GM23338 (cell line): ENCODE data around the gene WDR33. TPM values are rescaled to one million over a fixed set of nuclear protein-coding genes. Genes with fewer than 3 reads are reported as not detected.

Experiments used
- ATAC-seq: fragments of 200-7000 bp; cut with Tn5 transposase; 3 replicates; pipeline ENCODE4 v1.9.1; 2020
- DNase-seq: peaks from one replicate; pipeline ENCODE4 v3.0.0-alpha.2; 2015; ENCODE audit warnings: low spot score
- H2AFZ ChIP-seq: fragments of 200-600 bp; sonication (generic); 2 replicates; pipeline ENCODE4 v1.8.0; 2016; ENCODE audit warnings: antibody characterized with exemption, mild to moderate bottlenecking, moderate library complexity
- H3F3A ChIP-seq: fragments of 200-600 bp; sonication (generic); replicated peaks from 2 replicates; pipeline ENCODE4 v1.8.0; 2017; ENCODE audit warnings: antibody characterized with exemption, mixed run types, low read depth
- H3K27ac ChIP-seq: fragments of 200-600 bp; sonication (generic); 2 replicates; pipeline ENCODE4 v1.6.1; 2016; ENCODE audit warnings: low read depth
- H3K27me3 ChIP-seq: fragments of 200-600 bp; sonication (generic); 2 replicates; pipeline ENCODE4 v1.8.0; 2016; ENCODE audit warnings: mild to moderate bottlenecking, mixed run types, moderate library complexity; ENCODE audit not compliant: insufficient read depth
- H3K36me3 ChIP-seq: fragments of 200-600 bp; sonication (generic); 2 replicates; pipeline ENCODE4 v1.8.0; 2016; ENCODE audit warnings: mild to moderate bottlenecking; ENCODE audit not compliant: insufficient read depth
- H3K4me1 ChIP-seq: fragments of 200-600 bp; sonication (generic); 2 replicates; pipeline ENCODE4 v1.8.0; 2016; ENCODE audit warnings: mild to moderate bottlenecking, moderate library complexity; ENCODE audit not compliant: insufficient read depth
- H3K4me2 ChIP-seq: fragments of 200-600 bp; sonication (generic); 2 replicates; pipeline ENCODE4 v1.7.1; 2017; ENCODE audit warnings: mixed run types
- H3K4me3 ChIP-seq: fragments of 200-600 bp; sonication (generic); 2 replicates; pipeline ENCODE4 v1.6.1; 2016; ENCODE audit warnings: mixed run types
- H3K79me2 ChIP-seq: fragments of 200-600 bp; sonication (generic); replicated peaks from 2 replicates; pipeline ENCODE4 v1.8.0; 2017; ENCODE audit warnings: mild to moderate bottlenecking; ENCODE audit not compliant: insufficient read depth
- H3K9me2 ChIP-seq: fragments of 200-600 bp; sonication (generic); 2 replicates; pipeline ENCODE4 v1.8.0; 2017; ENCODE audit not compliant: insufficient read depth
- H4K20me1 ChIP-seq: fragments of 200-600 bp; sonication (generic); replicated peaks from 2 replicates; pipeline ENCODE4 v1.8.0; 2017; ENCODE audit warnings: mild to moderate bottlenecking; ENCODE audit not compliant: insufficient read depth
- H3K27ac Mint-ChIP-seq: 2 replicates; pipeline ENCODE4 v1.8.0; 2020; ENCODE audit warnings: inconsistent platforms, mild to moderate bottlenecking, moderate library complexity, mixed read lengths
- H3K27me3 Mint-ChIP-seq: 3 replicates; pipeline ENCODE4 v1.8.0; 2022; ENCODE audit warnings: low read depth, mild to moderate bottlenecking, moderate library complexity, mixed read lengths, inconsistent platforms; ENCODE audit not compliant: insufficient read depth, poor library complexity
- H3K36me3 Mint-ChIP-seq: 3 replicates; pipeline ENCODE4 v1.8.0; 2021; ENCODE audit warnings: low read depth, mild to moderate bottlenecking, inconsistent platforms, moderate library complexity, mixed read lengths
- H3K4me1 Mint-ChIP-seq: 3 replicates; pipeline ENCODE4 v1.8.0; 2020; ENCODE audit warnings: mild to moderate bottlenecking, inconsistent platforms, mixed read lengths
- H3K4me3 Mint-ChIP-seq: 3 replicates; pipeline ENCODE4 v1.8.0; 2021; ENCODE audit warnings: moderate library complexity, mild to moderate bottlenecking, inconsistent platforms, mixed read lengths
- H3K9me3 Mint-ChIP-seq: 3 replicates; pipeline ENCODE4 v1.8.0; 2020; ENCODE audit warnings: moderate library complexity, mild to moderate bottlenecking, inconsistent platforms, mixed read lengths
- CREB1 ChIP-seq: fragments of 250-450 bp; sonication (Bioruptor Pico); IDR thresholded peaks from 2 replicates; pipeline ENCODE4 v1.5.0; 2020; ENCODE audit warnings: low read depth, mild to moderate bottlenecking, moderate library complexity
- CTCF ChIP-seq, 2 experiments: fragments of 200-600 bp in 1 of 2; sonication (generic) in 1 of 2; conservative IDR thresholded peaks; 2 replicates each; pipeline versions ENCODE4 v1.5.1 to v1.6.1; 2016 to 2017; ENCODE audit warnings: antibody characterized with exemption in 2 of 2, low read depth in 2 of 2, mild to moderate bottlenecking in 2 of 2, moderate library complexity in 1 of 2
- ETS1 ChIP-seq: IDR thresholded peaks from 2 replicates; pipeline ENCODE4 v1.6.1; 2016; ENCODE audit warnings: antibody characterized with exemption
- EZH2 ChIP-seq: fragments of 200-600 bp; sonication (generic); IDR thresholded peaks from one replicate; pipeline ENCODE4 v1.8.0; 2017; ENCODE audit warnings: antibody characterized with exemption, mild to moderate bottlenecking, low read depth; ENCODE audit not compliant: unreplicated experiment
- EZH2phosphoT487 ChIP-seq: fragments of 200-600 bp; sonication (generic); IDR thresholded peaks from one replicate; pipeline ENCODE4 v1.8.1; 2018; ENCODE audit warnings: antibody characterized with exemption; ENCODE audit not compliant: unreplicated experiment
- JUNB ChIP-seq: IDR thresholded peaks from one replicate; pipeline ENCODE4 v1.6.1; 2016; ENCODE audit warnings: antibody characterized with exemption; ENCODE audit not compliant: unreplicated experiment
- NANOG ChIP-seq: IDR thresholded peaks from 2 replicates; pipeline ENCODE4 v1.6.1; 2016; ENCODE audit warnings: antibody characterized with exemption, borderline replicate concordance
- POLR2AphosphoS5 ChIP-seq: IDR thresholded peaks from 2 replicates; pipeline ENCODE4 v1.6.1; 2016; ENCODE audit warnings: antibody characterized with exemption, low read depth
- STAT1 ChIP-seq: IDR thresholded peaks from one replicate; pipeline ENCODE4 v1.6.1; 2016; ENCODE audit warnings: antibody characterized with exemption; ENCODE audit not compliant: unreplicated experiment
- ZNF114 ChIP-seq: fragments of 250-450 bp; sonication (Bioruptor Pico); IDR thresholded peaks from 2 replicates; pipeline ENCODE4 v1.5.0; 2020; ENCODE audit warnings: mild to moderate bottlenecking, moderate library complexity
- ZNF331 ChIP-seq: fragments of 250-450 bp; sonication (Bioruptor Pico); IDR thresholded peaks from 2 replicates; pipeline ENCODE4 v1.5.0; 2020; ENCODE audit warnings: low read depth, mild to moderate bottlenecking, moderate library complexity
- ZNF462 ChIP-seq: fragments of 250-450 bp; sonication (Bioruptor Pico); IDR thresholded peaks from 2 replicates; pipeline ENCODE4 v1.5.0; 2020; ENCODE audit warnings: mild to moderate bottlenecking, moderate library complexity
- polyA plus RNA-seq: library from polyadenylated mRNA; unstranded; fragments of >200 nt; fragmentation: Nextera tagmentation; extraction: Ambion mirVana; gene quantifications from 2 replicates; pipeline ENCODE4 v1.2.1, GENCODE V29; 2016
- total RNA-seq: library from RNA; depleted of rRNA; stranded (reverse); fragments of >200 nt; shearing (Covaris generic); gene quantifications from 2 replicates; pipeline ENCODE4 v1.2.3, GENCODE V29; 2014

Gene WDR33
- total and polyA plus RNA-seq, 2 experiments from 2014 or later, result 37.2 to 54.7 TPM

- no peak for TF ChIP-seq CTCF (conservative IDR thresholded peaks at IDR 0.05; ENCODE audit: low read depth in 2 of 2)
- TF ChIP-seq NANOG, result no peak
- TF ChIP-seq STAT1, result no peak
- no peak for TF ChIP-seq EZH2
- TF ChIP-seq ZNF462 (CRISPR knock-in tag), result no peak
- TF ChIP-seq JUNB, result no peak
- TF ChIP-seq ZNF114 (CRISPR knock-in tag), result no peak
Measured at GRCh38 chr2:127834951-127835350, 24.0 kb upstream of the WDR33 start (continued).

GRCh38 chr2:127829845-127830246 is 18.9 kb upstream of the WDR33 start:
- Histone ChIP-seq H3K4me2 (peak overlapping the region; percentile 58), H3K9me2 (no peaks in the 10 kb centered on the region; the same call in 1 of the 2 replicates), H3K27me3 (no peaks in the 10 kb centered on the region), H3K79me2 (no peaks in the 10 kb centered on the region), H3F3A (no peaks in the 10 kb centered on the region), H3K36me3 (peaks cover 12% of the 10 kb centered on the region), H3K4me1 (peaks cover 20% of the 10 kb centered on the region), H3K27ac (peak overlapping the region; percentile 89), H2AFZ (no peak overlapping the region), H3K4me3 (no peak overlapping the region), H4K20me1 (no peaks in the 10 kb centered on the region)
- H3K27me3 Mint-ChIP-seq, result peaks cover 6% of the 10 kb centered on the region
- peaks cover 49% of the 10 kb centered on the region for H3K9me3 Mint-ChIP-seq
- H3K4me1 Mint-ChIP-seq, result peaks cover 13% of the 10 kb centered on the region
- ATAC-seq, result peak; percentile 95
- H3K36me3 Mint-ChIP-seq, result peaks cover 39% of the 10 kb centered on the region
- H3K27ac Mint-ChIP-seq, result peak overlapping the region; percentile 90
- no peak overlapping the region for H3K4me3 Mint-ChIP-seq
- peak; percentile 79 for DNase-seq
- TF ChIP-seq STAT1 (no peak), ZNF114 (CRISPR knock-in tag) (no peak), EZH2 (no peak), CTCF (conservative IDR thresholded peaks at IDR 0.05; ENCODE audit: low read depth in 2 of 2) (no peak), ZNF331 (CRISPR knock-in tag) (no peak), JUNB (no peak), EZH2phosphoT487 (no peak), CREB1 (CRISPR knock-in tag) (no peak), ETS1 (no peak), POLR2AphosphoS5 (no peak), NANOG (no peak)
